AG08395 (cell line): ENCODE data around the gene RNASE2.
"Not testable (repeated sequence)": the region's sequence is repeated elsewhere in the genome, so short reads cannot be mapped to it uniquely, and the experiment has no call there.

Experiments
- DNase-seq: peaks from one replicate; pipeline ENCODE4 v3.0.0; 2012; ENCODE audit warnings: mixed read lengths, low spot score

The RNASE2 gene

DNA sequence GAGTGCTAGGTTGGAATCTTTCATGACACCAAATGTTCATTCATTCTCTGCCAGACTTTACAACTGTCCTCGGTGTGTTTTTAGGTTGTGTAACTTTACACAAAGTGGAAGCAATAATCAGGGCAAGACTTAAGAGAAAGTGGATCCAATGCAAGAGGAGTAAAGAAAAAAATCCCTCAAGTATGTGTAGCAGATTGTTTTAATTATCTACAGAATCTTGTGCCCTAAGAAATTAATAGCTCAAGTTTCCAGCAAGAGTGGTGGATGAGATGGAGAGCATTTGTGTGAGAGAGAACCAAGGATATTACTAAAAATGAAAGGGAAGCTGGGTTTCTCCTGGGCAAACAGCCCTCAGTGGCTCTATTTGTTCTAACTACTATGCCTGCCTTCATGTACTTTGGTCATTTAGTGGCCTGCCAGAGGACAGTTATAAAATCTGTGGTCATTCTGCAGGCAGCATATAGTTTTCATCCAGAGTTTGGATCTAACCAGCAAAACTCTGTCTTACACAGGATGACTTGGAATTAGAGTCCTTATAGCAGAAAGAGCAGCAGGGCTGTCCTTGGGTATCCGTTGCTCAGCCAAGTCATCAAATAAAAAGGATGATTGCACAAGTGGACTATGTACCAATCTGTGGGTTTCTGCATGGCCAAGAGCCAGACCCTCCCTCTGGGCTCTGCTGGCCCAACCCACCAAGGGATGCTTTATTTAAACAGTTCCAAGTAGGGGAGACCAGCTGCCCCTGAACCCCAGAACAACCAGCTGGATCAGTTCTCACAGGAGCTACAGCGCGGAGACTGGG lies at the start of gene RNASE2:
Gene RNASE2, plus strand, starts transcription at position 752 of the 802 bp plus-strand sequence. CDS start 285 bp downstream, outside the sequence.
- DNase-seq: not testable (repeated sequence)

- DNase-seq: no peak
Measured at GRCh38 chr14:20905676-20906075, 49.6 kb upstream of the RNASE2 start.

GRCh38 chr14:20907214-20907613 lies 48.1 kb upstream of the RNASE2 start:
- no peak for DNase-seq

GRCh38 chr14:20910822-20911221 lies 44.5 kb upstream of the RNASE2 start:
- not testable (repeated sequence) for DNase-seq

DNA sequence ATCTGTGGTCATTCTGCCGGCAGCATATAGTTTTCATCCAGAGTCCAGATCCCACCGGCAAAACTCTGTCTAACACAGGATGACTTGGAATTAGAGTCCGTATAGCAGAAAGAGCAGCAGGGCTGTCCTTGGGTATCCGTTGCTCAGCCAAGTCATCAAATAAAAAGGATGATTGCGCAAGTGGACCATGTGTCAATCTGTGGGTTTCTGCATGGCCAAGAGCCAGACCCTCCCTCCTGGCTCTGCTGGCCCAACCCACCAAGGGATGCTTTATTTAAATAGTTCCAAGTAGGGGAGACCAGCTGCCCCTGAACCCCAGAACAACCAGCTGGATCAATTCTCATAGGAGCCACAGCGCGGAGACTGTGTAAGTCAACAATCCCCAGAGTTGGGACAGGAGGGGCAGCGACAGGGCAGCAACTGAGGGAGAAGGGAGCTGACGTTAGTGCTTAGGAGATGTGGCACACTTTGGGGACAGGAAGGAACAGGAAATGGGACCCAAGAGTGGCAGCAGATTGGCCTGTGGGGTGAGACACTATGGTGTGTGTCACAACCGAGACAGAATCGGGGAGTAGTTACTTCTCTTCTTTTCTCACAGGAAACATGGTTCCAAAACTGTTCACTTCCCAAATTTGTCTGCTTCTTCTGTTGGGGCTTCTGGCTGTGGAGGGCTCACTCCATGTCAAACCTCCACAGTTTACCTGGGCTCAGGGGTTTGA lies 36.1 kb upstream of the RNASE2 start:
- DNase-seq: not testable (repeated sequence)

DNA sequence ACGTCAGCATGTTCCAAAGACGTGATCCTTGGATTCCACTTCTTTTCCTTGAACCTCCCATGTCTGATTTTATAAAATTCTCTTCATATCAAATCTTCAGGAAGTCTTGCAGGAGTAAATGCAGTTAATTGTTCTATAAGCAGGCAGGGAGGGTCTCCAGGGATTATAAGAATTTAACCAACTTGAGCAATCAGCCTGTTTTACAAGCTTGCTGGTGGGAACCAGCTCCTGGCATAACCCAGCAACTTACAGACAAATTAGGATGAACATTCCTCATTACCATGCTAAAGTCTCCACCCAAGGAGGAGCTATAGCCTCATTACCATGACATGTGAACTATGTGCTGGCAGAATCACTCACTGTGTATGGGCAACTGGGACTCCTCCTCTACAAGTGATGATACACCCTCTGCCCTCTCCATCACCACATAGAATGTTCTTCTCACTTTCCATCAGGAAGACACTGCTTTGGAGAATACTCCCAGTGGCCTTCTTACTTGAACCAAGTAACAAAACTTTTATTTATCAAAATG lies 31.5 kb upstream of the RNASE2 start:
- DNase-seq: not testable (repeated sequence)

DNA sequence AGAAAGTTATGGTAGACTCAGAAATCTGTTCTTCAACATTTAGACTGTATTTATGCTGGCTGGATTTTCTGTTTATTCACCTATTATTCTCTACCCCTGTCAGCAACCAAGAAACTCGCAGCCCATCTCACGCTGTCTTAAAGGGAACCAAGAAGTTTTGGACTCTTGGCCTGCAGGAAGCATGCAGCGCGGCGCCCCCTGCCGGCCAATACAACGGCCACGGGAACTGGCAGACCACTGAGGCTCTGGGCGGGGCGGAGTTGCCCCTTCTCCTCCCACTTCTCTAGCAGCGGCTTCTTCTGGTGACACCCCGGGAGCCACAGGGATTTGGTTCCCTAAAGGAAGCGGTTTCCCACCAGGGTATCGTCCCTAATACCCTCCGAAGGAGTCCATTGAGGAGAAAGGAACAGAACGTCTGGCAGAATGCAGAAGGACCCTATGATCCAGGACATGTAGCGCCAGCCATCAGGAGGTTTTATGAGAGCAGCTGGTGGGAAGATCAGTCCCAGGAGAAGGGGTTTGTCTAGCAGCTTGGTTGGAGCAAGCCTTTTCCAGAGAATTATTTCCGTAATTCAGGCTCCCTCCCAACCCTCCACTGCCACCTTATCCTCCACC lies 21.0 kb upstream of the RNASE2 start:
- peak; percentile 31 for DNase-seq

DNA sequence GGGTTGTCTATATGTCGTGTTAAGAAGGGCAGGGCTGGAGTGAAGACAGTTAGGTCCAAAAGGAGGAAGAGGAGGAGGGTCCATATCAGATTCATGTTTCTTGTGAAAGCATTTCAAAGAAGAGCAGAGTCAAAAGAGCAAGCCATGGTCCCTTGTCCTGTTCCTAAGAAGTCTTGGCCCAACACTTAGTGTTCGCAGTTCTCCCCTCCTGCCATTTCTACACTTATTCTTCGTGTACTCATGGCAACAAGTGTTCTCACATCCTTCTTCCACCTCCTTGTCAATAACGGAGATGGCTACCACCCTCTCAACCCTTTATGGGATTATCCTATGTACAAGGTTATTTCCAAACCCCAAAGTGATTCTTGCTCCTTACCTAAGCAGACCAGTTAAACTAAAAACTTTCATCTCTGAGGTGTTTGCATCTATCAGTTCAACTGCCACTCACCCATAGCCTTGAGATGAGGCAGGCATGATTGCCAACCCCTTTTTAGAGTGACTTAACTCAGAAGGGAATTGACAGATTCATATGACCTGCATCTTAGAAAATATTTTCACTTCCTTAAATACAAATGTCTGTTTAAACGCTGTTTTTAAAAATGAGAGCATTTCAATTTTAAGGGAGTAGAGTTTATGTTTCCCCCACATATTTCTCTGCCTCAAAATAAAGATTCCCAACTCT lies 19.8 kb upstream of the RNASE2 start:
- no peak for DNase-seq

GRCh38 chr14:20945146-20945545 lies 10.1 kb upstream of the RNASE2 start:
- not testable (repeated sequence) for DNase-seq

GRCh38 chr14:20946707-20947106 lies 8.6 kb upstream of the RNASE2 start:
- DNase-seq: not testable (repeated sequence)

DNA sequence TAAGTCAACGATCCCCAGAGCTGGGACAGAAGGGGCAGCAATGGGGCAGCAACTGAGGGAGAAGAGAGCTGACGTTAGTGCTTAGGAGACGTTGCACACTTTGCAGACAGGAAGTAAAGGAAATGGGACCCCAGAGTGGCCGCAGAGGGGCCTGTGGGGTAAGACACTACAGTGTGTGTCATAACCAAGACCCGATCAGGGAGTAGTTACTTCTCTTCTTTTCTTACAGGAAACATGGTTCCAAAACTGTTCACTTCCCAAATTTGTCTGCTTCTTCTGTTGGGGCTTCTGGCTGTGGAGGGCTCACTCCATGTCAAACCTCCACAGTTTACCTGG lies 219 bp downstream of the RNASE2 start:
- DNase-seq: not testable (repeated sequence)

GRCh38 chr14:20956376-20956976 lies 1.2 kb downstream of the RNASE2 start:
- DNase-seq: no peak

- not testable (repeated sequence) for DNase-seq
Measured at GRCh38 chr14:20958946-20959345, 3.7 kb downstream of the RNASE2 start.

GRCh38 chr14:20969336-20969735 lies 14.0 kb downstream of the RNASE2 start:
- DNase-seq: no peak

- DNase-seq: no peak
Measured at GRCh38 chr14:20970647-20970982, 15.3 kb downstream of the RNASE2 start.

GRCh38 chr14:20970983-20971704 lies 15.9 kb downstream of the RNASE2 start:
- peak; percentile 88 for DNase-seq

- no peak for DNase-seq
Measured at GRCh38 chr14:20971705-20972021, 16.4 kb downstream of the RNASE2 start.

DNA sequence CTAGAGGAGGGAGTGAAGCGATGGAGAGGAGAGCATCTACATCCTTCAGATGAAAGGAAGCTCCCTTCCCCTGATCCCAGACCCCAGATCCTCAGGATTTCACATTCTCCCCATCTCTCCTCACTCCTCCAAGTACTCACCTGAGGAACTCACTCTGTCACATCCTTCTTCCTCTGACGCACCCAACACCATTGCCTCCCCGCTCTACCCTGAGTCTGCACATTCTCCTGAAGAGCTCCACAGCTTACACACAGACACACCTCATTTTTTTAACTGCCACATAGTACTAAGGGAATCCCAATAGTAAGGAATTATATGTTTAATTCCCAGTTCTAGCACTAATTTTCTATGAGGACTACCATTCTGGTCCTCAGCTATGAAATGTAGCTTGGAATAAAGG lies 18.2 kb downstream of the RNASE2 start:
- DNase-seq: no peak

GRCh38 chr14:20976291-20976690 lies 21.0 kb downstream of the RNASE2 start:
- DNase-seq: no peak

DNA sequence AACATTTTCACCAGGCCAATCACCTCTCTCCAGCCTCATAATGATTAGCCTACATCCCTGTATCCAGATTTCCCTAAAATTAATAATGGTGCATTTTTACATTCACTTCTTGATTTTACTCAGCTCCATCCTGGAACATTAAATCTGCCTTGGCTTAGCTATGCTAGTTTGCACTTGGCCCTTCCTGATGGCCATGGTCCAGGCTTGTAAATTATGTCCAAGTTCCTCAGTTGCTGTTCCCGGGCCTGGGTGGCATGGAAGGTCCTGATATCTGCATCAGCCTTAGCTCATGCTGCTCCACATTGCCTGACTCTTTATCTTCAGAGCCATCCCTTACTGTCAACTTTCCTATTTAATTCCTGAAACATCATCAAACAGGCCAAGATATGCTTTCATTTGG lies 23.4 kb downstream of the RNASE2 start:
- no peak for DNase-seq

GRCh38 chr14:20980906-20981305 lies 25.6 kb downstream of the RNASE2 start:
- DNase-seq: no peak
